NCI-H2171 treated with DMSO at 0.1 percent for 48 hours (cell line): ENCODE measurements around the gene TP53TG5.
A peak's percentile ranks its signal among the peaks of the same experiment; 100 is the strongest.

ENCODE experiments used
- DNase-seq: peaks from one replicate; lab custom pipeline; 2025; lab: John Stamatoyannopoulos, UW

TP53TG5 gene

GRCh38 chr20:45405571-45406259 is 27.6 kb upstream of the TP53TG5 start:
- DNase-seq = no peak

- DNase-seq = no peak
These were observed 26.3 kb upstream of the TP53TG5 start for GRCh38 chr20:45404438-45404837.

GRCh38 chr20:45402946-45403345 is 24.8 kb upstream of the TP53TG5 start:
- no peak for DNase-seq

GRCh38 chr20:45400346-45401031 is 22.4 kb upstream of the TP53TG5 start:
- no peak for DNase-seq

- no peak for DNase-seq
These were observed 20.9 kb upstream of the TP53TG5 start for GRCh38 chr20:45399018-45399417.

- DNase-seq = no peak
These were observed 16.9 kb upstream of the TP53TG5 start for GRCh38 chr20:45395114-45395415.

GRCh38 chr20:45394221-45395113 is 16.3 kb upstream of the TP53TG5 start:
- no peak for DNase-seq

- DNase-seq = peak; percentile 33
These were observed 14.6 kb upstream of the TP53TG5 start for GRCh38 chr20:45392733-45393132.

- DNase-seq = no peak
These were observed 13.4 kb upstream of the TP53TG5 start for GRCh38 chr20:45391559-45391958.

- DNase-seq = no peak
These were observed 12.8 kb upstream of the TP53TG5 start for GRCh38 chr20:45390931-45391330.

GRCh38 chr20:45387274-45387673 is 9.1 kb upstream of the TP53TG5 start:
- DNase-seq = no peak

GRCh38 chr20:45377269-45377668 is 856 bp downstream of the TP53TG5 start:
- no peak for DNase-seq

- no peak for DNase-seq
These were observed 3.2 kb downstream of the TP53TG5 start for GRCh38 chr20:45374966-45375365.

GRCh38 chr20:45374101-45374467 is 4.0 kb downstream of the TP53TG5 start:
- DNase-seq = no peak

GRCh38 chr20:45373353-45374100 is 4.6 kb downstream of the TP53TG5 start:
- DNase-seq = peak; percentile 32

GRCh38 chr20:45372646-45373352 is 5.3 kb downstream of the TP53TG5 start:
- no peak for DNase-seq

GRCh38 chr20:45372241-45372640 is 5.9 kb downstream of the TP53TG5 start:
- DNase-seq = no peak

- no peak for DNase-seq
These were observed 7.5 kb downstream of the TP53TG5 start for GRCh38 chr20:45370571-45371160.

- no peak for DNase-seq
These were observed 9.7 kb downstream of the TP53TG5 start for GRCh38 chr20:45368221-45368980.

GRCh38 chr20:45367126-45367525 is 11.0 kb downstream of the TP53TG5 start:
- no peak for DNase-seq
